ENCODE measurements around the gene WNT6. TPM values are rescaled to one million over a fixed set of nuclear protein-coding genes. Genes with fewer than 3 reads are reported as not detected.

WNT6 gene
- total and polyA plus RNA-seq, 10 of the 15 experiments (the other 5 are each of a cell fraction or from before 2014, with no cell fraction given) = 0.11 to 0.44 (median 0.22) TPM; not detected in 5

- no peaks in the 10 kb centered on the region for H3K36me3 ChIP-seq (ENCODE audit: control insufficient read depth in 2 of 2, insufficient read depth in 2 of 2, low read length in 1 of 2)
- no peaks in the 10 kb centered on the region for H3K9me3 ChIP-seq (replicated peaks; ENCODE audit: control insufficient read depth, insufficient read depth, low read length)
- CTCF ChIA-PET = interaction anchor here (0.7 to 7.2 kb wide), 19 partner anchors 10 to 1141 kb away, joined by 3 to 95 read pairs (median 4); no protein-coding TSS in a partner anchor
- FAIRE-seq = peak; percentile 90
- no peak overlapping the region for H3K4me3 ChIP-seq
- H3K79me2 ChIP-seq (ENCODE audit: control insufficient read depth, insufficient read depth, low read length) = no peaks in the 10 kb centered on the region
- no peak overlapping the region for H3K9ac ChIP-seq (ENCODE audit: control insufficient read depth, insufficient read depth, low read length)
- no peak overlapping the region; the same call in 1 of the 2 replicates for H2AFZ ChIP-seq (ENCODE audit: control insufficient read depth, low read depth, low read length)
- no peak overlapping the region for H3K4me2 ChIP-seq (ENCODE audit: control insufficient read depth, insufficient read depth)
- SMC1A ChIA-PET (ENCODE audit: uncharacterized antibody, unreplicated experiment) = interaction anchor here (0.7 to 4.9 kb wide), 9 partner anchors 16 to 399 kb away, joined by 3 to 26 read pairs (median 4); no protein-coding TSS in a partner anchor
- POLR2A ChIA-PET = interaction anchor here (0.8 to 1.0 kb wide), 2 partner anchors 44 to 45 kb away, joined by 3 to 11 read pairs; no protein-coding TSS in a partner anchor
- DNase-seq (ENCODE audit: low read depth, low spot score) = no peak
- WGBS (ENCODE audit: insufficient coverage, insufficient replicate concordance, low lambda C conversion rate, missing lambda C conversion rate) = 22% methylated on average over 16 of the region's 16 CpGs
- RAD21 ChIA-PET (ENCODE audit: unreplicated experiment) = interaction anchor here (0.9 to 2.8 kb wide), 4 partner anchors 23 to 102 kb away, joined by 3 to 40 read pairs (median 4); no protein-coding TSS in a partner anchor
- ATAC-seq = peak; percentile 84
- no peaks in the 10 kb centered on the region for H4K20me1 ChIP-seq (ENCODE audit: control insufficient read depth, insufficient read depth)
- no peaks in the 10 kb centered on the region for H3K4me1 ChIP-seq (ENCODE audit: control insufficient read depth, insufficient read depth, low read length)
- no peak overlapping the region for H3K27ac ChIP-seq (ENCODE audit: control insufficient read depth, insufficient read depth)
- no TSS peak for BruUV-seq (replicated peaks)
- H3K27me3 ChIP-seq (replicated peaks in 1 of 2; ENCODE audit: control insufficient read depth in 2 of 2, insufficient read depth in 2 of 2, low read length in 1 of 2) = peaks cover 7 to 18% of the 10 kb centered on the region in 2 experiments
- in situ Hi-C loops (cut with MboI) (no loop called here), intact Hi-C loops (cut with micrococcal nuclease; ENCODE audit: unreplicated experiment) (loop anchor here (1.0 to 5.0 kb wide), 5 partner anchors 45 to 302 kb away; no protein-coding TSS in a partner anchor)
- TF ChIP-seq FOXM1 (IDR thresholded peaks at IDR 0.05; ENCODE audit: low read depth, low read length) (no peak), NR2C2 (IDR thresholded peaks at IDR 0.05; ENCODE audit: borderline replicate concordance, control insufficient read depth, insufficient read length, low read depth) (no peak), SUZ12 (IDR thresholded peaks at IDR 0.05; ENCODE audit: unreplicated experiment) (no peak), YBX1 (IDR thresholded peaks at IDR 0.05) (no peak), MTA2 (IDR thresholded peaks at IDR 0.05; ENCODE audit: low read depth) (no peak), IKZF1 (conservative IDR thresholded peaks at IDR 0.05) (no peak), RAD21 (IDR thresholded peaks at IDR 0.05; ENCODE audit: insufficient read depth, low read depth, low read length) (peak; percentile 91), HDGF (IDR thresholded peaks at IDR 0.05) (no peak), RBBP5 (conservative IDR thresholded peaks at IDR 0.05) (no peak), IKZF2 (IDR thresholded peaks at IDR 0.05) (no peak), JUND (IDR thresholded peaks at IDR 0.05; ENCODE audit: low read depth, low read length) (no peak), SKIL (IDR thresholded peaks at IDR 0.05; ENCODE audit: low read depth, poor library complexity, severe bottlenecking) (peak; percentile 21), YY1 (IDR thresholded peaks at IDR 0.05; ENCODE audit: low read depth, low read length) (0 out of 2 replicates have a peak, but pooled peaks have one; percentile 41), ZZZ3 (IDR thresholded peaks at IDR 0.05; ENCODE audit: control insufficient read depth, insufficient read length, low read depth) (no peak), NBN (IDR thresholded peaks at IDR 0.05) (no peak), TCF12 (IDR thresholded peaks at IDR 0.05; ENCODE audit: low read depth, low read length) (no peak)
- TF ChIP-seq, protein P1, sequence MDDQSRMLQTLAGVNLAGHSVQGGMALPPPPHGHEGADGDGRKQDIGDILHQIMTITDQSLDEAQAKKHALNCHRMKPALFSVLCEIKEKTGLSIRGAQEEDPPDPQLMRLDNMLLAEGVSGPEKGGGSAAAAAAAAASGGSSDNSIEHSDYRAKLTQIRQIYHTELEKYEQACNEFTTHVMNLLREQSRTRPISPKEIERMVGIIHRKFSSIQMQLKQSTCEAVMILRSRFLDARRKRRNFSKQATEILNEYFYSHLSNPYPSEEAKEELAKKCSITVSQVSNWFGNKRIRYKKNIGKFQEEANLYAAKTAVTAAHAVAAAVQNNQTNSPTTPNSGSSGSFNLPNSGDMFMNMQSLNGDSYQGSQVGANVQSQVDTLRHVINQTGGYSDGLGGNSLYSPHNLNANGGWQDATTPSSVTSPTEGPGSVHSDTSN (IDR thresholded peaks at IDR 0.05; ENCODE audit: insufficient replicate concordance, low read depth, low read length) = no peak
- TF ChIP-seq, protein P2, sequence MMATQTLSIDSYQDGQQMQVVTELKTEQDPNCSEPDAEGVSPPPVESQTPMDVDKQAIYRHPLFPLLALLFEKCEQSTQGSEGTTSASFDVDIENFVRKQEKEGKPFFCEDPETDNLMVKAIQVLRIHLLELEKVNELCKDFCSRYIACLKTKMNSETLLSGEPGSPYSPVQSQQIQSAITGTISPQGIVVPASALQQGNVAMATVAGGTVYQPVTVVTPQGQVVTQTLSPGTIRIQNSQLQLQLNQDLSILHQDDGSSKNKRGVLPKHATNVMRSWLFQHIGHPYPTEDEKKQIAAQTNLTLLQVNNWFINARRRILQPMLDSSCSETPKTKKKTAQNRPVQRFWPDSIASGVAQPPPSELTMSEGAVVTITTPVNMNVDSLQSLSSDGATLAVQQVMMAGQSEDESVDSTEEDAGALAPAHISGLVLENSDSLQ (IDR thresholded peaks at IDR 0.05) = no peak
These were observed 6.5 kb upstream of the WNT6 start for GRCh38 chr2:218852911-218853667.
